Osteoblast (primary cell): ENCODE results near the gene GKAP1. TPM values are rescaled to one million over a fixed set of nuclear protein-coding genes. Genes with fewer than 3 reads are reported as not detected.

Source experiments
- DNase-seq: peaks from one replicate; pipeline ENCODE4 v3.0.0; 2011; ENCODE audit warnings: low spot score, mixed read lengths; ENCODE audit not compliant: insufficient read length; ENCODE audit errors: missing footprints
- H2AFZ ChIP-seq: 2 replicates; pipeline ENCODE4 v1.6.0; 2011; ENCODE audit warnings: mild to moderate bottlenecking, low read length
- H3K27ac ChIP-seq: 2 replicates; pipeline ENCODE4 v1.5.1; 2011; ENCODE audit warnings: mild to moderate bottlenecking, low read depth, low read length, moderate library complexity
- H3K27me3 ChIP-seq: 2 replicates; pipeline ENCODE4 v1.6.0; 2012; ENCODE audit warnings: mild to moderate bottlenecking, control low read depth, inconsistent platforms, low read length, moderate library complexity; ENCODE audit not compliant: insufficient read depth
- H3K36me3 ChIP-seq: 2 replicates; pipeline ENCODE4 v1.5.1; 2011; ENCODE audit warnings: mild to moderate bottlenecking, low read length, control low read depth, moderate library complexity; ENCODE audit not compliant: insufficient read depth
- H3K4me1 ChIP-seq: 2 replicates; pipeline ENCODE4 v1.5.1; 2011; ENCODE audit warnings: mild to moderate bottlenecking, low read length, control low read depth, moderate library complexity; ENCODE audit not compliant: insufficient read depth
- H3K4me2 ChIP-seq: 2 replicates; pipeline ENCODE4 v1.6.0; 2011; ENCODE audit warnings: mild to moderate bottlenecking, low read length; ENCODE audit not compliant: insufficient read depth
- H3K4me3 ChIP-seq: fragments of 200-600 bp; sonication (generic); 3 replicates; pipeline ENCODE4 v1.5.1; 2012; ENCODE audit warnings: mild to moderate bottlenecking, low read length, inconsistent platforms; ENCODE audit not compliant: insufficient read depth
- H3K79me2 ChIP-seq: 2 replicates; pipeline ENCODE4 v1.6.0; 2012; ENCODE audit warnings: mild to moderate bottlenecking, low read length, control low read depth, inconsistent platforms; ENCODE audit not compliant: insufficient read depth
- H3K9me3 ChIP-seq: 2 replicates; pipeline ENCODE4 v1.5.1; 2011; ENCODE audit warnings: low read depth, low read length, control low read depth
- H4K20me1 ChIP-seq: 2 replicates; pipeline ENCODE4 v1.6.0; 2012; ENCODE audit warnings: mild to moderate bottlenecking, low read length, control low read depth; ENCODE audit not compliant: insufficient read depth
- total RNA-seq: library from RNA; depleted of rRNA; stranded (reverse); fragments of >200 nt; gene quantifications from 2 replicates; pipeline ENCODE4 v1.2.3, GENCODE V29; 2012
- TF ChIP-seq, protein P1 (sequence below): IDR thresholded peaks from 2 replicates; pipeline ENCODE4 v1.5.1; 2011; ENCODE audit warnings: mild to moderate bottlenecking, low read depth, low read length, moderate library complexity; ENCODE audit errors: extremely low read depth

The GKAP1 gene
- total RNA-seq, 1 donor: 1.1 TPM

GRCh38 chr9:83715221-83715620 lies 102.3 kb downstream of the GKAP1 start:
- H3K79me2 ChIP-seq: no peaks in the 10 kb centered on the region
- H3K4me1 ChIP-seq: no peaks in the 10 kb centered on the region
- no peaks in the 10 kb centered on the region for H3K27me3 ChIP-seq
- H2AFZ ChIP-seq: no peak overlapping the region
- no peak overlapping the region for H3K4me2 ChIP-seq
- no peak overlapping the region for H3K4me3 ChIP-seq
- DNase-seq: no peak
- H3K36me3 ChIP-seq: no peaks in the 10 kb centered on the region
- H3K27ac ChIP-seq: no peak overlapping the region
- no peaks in the 10 kb centered on the region for H3K9me3 ChIP-seq
- H4K20me1 ChIP-seq: no peaks in the 10 kb centered on the region
- TF ChIP-seq, protein P1, sequence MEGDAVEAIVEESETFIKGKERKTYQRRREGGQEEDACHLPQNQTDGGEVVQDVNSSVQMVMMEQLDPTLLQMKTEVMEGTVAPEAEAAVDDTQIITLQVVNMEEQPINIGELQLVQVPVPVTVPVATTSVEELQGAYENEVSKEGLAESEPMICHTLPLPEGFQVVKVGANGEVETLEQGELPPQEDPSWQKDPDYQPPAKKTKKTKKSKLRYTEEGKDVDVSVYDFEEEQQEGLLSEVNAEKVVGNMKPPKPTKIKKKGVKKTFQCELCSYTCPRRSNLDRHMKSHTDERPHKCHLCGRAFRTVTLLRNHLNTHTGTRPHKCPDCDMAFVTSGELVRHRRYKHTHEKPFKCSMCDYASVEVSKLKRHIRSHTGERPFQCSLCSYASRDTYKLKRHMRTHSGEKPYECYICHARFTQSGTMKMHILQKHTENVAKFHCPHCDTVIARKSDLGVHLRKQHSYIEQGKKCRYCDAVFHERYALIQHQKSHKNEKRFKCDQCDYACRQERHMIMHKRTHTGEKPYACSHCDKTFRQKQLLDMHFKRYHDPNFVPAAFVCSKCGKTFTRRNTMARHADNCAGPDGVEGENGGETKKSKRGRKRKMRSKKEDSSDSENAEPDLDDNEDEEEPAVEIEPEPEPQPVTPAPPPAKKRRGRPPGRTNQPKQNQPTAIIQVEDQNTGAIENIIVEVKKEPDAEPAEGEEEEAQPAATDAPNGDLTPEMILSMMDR: no peak

- TF ChIP-seq, protein P1: peak; percentile 50
- H3K4me2 ChIP-seq: no peak overlapping the region
- no peaks in the 10 kb centered on the region for H3K9me3 ChIP-seq
- H3K27ac ChIP-seq: no peak overlapping the region
- H3K4me1 ChIP-seq: no peaks in the 10 kb centered on the region
- H4K20me1 ChIP-seq: no peaks in the 10 kb centered on the region
- no peak for DNase-seq
- no peak overlapping the region for H2AFZ ChIP-seq
- no peaks in the 10 kb centered on the region for H3K36me3 ChIP-seq
- no peaks in the 10 kb centered on the region for H3K27me3 ChIP-seq
- H3K4me3 ChIP-seq: no peak overlapping the region
- no peaks in the 10 kb centered on the region for H3K79me2 ChIP-seq
Measured at GRCh38 chr9:83714329-83714728, 103.2 kb downstream of the GKAP1 start.

- peak overlapping the region; percentile 96 for H2AFZ ChIP-seq
- peaks cover 41% of the 10 kb centered on the region for H3K79me2 ChIP-seq
- peak overlapping the region; percentile 100 for H3K27ac ChIP-seq
- H3K4me1 ChIP-seq: peaks cover 11% of the 10 kb centered on the region
- peak; percentile 87 for DNase-seq
- H3K9me3 ChIP-seq: no peaks in the 10 kb centered on the region
- H3K36me3 ChIP-seq: no peaks in the 10 kb centered on the region
- TF ChIP-seq, protein P1: peak; percentile 31
- no peaks in the 10 kb centered on the region for H3K27me3 ChIP-seq
- H4K20me1 ChIP-seq: peaks cover 27% of the 10 kb centered on the region
- H3K4me3 ChIP-seq: peak overlapping the region; percentile 98
- H3K4me2 ChIP-seq: peak overlapping the region; percentile 97
Measured at GRCh38 chr9:83708515-83709158, 108.9 kb downstream of the GKAP1 start.

DNA sequence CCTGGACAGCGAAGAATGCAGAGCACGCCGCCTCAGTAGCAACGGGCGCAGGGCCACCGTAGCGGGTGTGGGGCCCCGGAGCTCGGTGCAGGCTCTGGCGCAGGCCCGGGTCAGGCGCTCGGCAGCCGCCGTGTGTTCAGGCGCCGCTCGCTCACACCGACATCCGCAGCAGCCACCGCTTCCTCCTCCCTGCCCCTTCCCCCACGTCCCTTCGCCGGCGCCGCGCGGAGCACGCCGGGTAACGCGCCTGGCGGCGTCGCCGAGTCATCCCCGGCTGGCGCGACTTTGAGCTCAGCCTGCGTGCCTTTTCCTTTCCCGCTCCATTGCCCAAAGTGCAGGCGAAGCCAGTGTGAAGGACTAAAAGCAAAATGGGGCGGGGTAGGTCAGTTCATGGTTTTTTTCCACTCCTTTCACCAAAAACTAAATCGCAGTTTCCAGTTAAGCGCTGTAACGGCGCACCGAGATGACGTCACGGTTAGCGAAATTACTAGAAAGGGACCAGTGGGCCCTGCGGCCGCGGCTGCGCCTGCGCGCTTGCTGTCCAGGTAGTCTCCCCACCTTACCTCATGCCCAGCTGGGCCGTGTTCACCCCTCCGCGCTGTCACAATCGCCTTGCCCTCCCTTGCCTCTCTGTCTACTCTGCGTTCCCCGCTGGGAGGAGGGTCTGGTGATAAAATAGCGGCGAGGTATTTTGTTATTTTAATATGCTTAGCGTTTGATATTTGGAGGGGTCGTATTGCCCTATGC lies 109.6 kb downstream of the GKAP1 start, which contains the start of gene UBQLN1:
TSS of gene UBQLN1 (minus strand) at position 191 of the 747 bp plus-strand sequence. CDS start 279 bp downstream, outside the sequence.
- H3K4me1 ChIP-seq: peaks cover 11% of the 10 kb centered on the region
- peak within 1 kb of the TSS; percentile 97 for H3K4me2 ChIP-seq
- H2AFZ ChIP-seq: peak within 1 kb of the TSS; percentile 96
- no peaks in the 10 kb centered on the region for H3K36me3 ChIP-seq
- peaks cover 33% of the 10 kb centered on the region for H4K20me1 ChIP-seq
- DNase-seq: peak; percentile 96
- H3K79me2 ChIP-seq: peaks cover 48% of the 10 kb centered on the region
- H3K27ac ChIP-seq: peak within 1 kb of the TSS; percentile 100
- peak within 1 kb of the TSS; percentile 98 for H3K4me3 ChIP-seq
- H3K27me3 ChIP-seq: no peaks in the 10 kb centered on the region
- no peaks in the 10 kb centered on the region for H3K9me3 ChIP-seq
- TF ChIP-seq, protein P1: no peak
